GM18498 (cell line): ENCODE data around the gene PREX1.

Experiments
- ATAC-seq: cut with Tn5 transposase; IDR thresholded peaks from one replicate; pipeline ENCODE4 v1.9.1; 2021; ENCODE audit warnings: mild to moderate bottlenecking, moderate library complexity; ENCODE audit not compliant: unreplicated experiment

Gene PREX1

DNA sequence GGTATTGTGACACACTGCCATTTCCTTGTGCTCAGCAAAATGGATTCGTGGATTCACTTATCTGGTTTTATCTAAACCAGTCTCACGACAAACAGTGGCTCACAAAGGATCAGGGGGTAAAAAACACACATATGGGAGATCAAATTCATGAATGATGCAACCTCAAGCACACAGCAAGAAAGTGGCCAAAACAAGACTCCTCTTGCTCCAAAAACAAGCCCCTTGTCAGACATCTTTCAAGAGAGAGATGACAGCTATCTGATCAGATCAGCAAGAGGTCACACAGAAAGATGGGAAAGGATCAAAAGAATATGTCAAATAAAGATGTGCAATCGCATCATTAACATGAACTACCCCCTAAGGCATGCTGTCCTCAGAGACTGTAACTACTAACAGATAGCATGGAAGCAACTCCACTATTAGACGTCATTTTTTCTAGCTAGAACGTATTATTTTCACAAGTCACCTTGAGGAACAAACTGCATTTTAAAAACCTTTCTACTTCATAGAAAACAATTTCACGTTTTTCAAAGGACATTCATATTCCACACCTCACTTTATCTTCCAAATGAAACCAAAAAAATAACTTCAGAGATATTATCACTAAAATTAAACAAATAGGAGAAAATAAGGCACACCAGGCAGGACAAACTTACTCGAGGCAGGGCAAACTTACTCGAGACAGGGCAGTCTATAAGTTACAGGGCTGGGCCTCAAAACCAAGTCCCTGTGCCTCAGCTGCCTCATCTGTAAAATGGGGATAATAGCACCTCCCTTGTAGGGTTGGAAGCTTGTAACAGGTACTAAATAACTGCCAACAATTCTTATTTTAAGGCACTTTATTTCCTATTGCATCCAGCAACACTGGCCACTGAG, 122.3 kb downstream of the PREX1 start:
- ATAC-seq = no peak

DNA sequence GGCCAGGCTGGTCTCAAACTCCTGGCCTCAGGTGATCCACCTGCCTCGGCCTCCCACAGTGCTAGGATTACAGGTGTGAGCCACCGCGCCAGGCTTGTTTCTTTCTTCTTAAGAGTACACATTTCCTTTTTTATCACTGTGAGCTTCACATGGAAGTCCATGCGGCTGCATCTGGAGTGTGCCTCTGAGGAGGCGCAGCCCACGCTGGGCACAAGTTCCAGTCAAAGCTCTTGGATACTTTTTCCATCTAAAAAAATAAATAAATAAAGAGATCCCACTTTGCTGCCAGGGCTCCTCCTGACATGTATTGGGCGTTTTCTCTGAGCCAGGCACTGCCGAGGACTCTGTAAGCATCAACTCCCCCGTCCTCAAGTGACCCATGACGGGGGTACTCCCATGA, 123.0 kb downstream of the PREX1 start:
- no peak for ATAC-seq

DNA sequence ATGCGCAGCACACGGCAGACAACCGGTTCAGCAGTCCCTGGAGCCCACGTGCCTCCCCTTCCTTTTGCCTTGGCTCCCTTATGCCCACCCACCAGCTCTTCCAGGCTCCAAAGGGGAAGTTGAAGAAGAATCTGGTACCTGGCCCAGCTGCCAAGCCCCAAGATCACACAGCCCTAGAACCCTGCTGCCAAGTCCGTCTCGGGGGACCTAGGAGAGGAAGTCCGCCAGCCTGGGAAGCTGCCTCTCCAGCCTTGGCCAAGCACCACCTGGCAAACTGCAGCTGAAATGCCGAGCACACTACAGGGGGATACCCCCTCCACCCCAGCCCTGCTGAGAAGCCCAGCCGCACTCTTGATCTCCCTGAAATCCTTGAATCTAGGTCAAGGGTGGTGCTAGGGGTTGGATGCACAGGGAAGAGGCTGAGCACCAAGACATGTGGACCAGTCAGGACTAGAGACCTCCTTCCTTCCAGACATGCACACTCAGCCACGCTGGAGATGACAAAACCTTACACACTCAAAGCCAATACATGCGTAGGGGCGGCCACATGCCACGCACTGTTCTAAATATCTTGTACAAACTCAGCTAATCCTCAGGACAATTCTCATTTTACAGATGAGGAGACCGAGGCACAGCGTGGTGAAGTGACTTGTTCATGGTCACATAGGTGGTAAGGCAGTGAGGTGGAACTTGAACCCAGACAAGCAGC, 124.1 kb downstream of the PREX1 start:
- no peak for ATAC-seq

DNA sequence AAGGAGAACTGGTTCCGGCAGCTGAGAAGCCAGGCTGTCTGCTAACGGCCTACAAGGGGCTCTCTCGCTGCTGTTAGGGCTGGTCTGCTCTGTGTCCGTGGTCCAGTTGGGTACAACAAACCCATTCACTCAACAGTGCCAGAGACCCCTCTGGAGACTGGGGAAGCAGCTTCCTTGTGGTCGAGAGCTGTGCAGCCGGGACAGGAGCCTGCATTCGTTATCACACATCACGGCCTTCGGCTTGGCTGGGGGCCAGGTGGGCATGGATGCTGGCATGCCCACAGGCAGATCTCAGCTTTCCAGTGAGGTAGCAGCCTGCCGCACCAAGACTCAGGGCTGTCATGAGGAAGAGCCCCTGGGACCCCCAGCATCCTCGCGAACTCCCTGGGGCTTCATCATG, 124.7 kb downstream of the PREX1 start:
- no peak for ATAC-seq

DNA sequence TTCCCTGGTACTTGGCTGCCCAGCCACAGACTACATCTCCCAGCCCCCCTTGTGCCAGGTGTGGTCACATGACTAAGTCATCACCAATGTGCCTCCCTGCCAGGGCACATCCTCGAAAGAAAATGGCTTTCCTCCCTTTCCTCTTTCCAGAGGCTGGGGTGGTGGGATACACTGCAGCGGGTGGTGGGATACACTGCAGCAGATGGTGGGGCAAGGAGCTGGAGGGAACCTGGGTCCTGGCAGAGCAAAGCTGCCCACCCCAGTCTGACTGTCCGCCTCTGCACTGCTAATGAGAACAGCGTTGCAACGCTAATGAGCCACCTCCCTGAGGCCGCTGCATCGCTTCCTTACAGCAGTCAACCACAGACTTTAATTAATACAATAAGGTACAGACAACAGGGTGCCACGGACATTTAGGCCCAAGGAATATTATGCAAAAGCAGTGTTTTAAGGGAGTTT, 125.3 kb downstream of the PREX1 start:
- ATAC-seq = no peak

DNA sequence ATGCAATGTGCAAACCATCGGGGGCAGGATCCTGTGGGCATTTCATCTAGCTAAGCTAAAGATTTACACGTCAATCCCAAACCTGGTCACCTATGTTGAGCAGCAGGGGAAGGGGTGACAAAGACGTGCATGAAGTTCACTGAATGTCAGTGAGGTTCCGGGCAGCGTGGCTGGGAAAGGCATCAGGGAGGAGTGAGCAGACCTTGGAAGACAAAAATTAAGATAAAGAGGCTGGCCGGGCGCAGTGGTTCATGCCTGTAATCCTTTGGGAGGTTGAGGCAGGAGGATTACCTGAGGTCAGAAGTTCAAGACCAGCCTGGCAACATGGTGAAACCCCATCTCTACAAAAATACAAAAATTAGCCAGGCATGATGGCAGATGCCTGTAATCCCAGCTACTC, 126.1 kb downstream of the PREX1 start:
- no peak for ATAC-seq

DNA sequence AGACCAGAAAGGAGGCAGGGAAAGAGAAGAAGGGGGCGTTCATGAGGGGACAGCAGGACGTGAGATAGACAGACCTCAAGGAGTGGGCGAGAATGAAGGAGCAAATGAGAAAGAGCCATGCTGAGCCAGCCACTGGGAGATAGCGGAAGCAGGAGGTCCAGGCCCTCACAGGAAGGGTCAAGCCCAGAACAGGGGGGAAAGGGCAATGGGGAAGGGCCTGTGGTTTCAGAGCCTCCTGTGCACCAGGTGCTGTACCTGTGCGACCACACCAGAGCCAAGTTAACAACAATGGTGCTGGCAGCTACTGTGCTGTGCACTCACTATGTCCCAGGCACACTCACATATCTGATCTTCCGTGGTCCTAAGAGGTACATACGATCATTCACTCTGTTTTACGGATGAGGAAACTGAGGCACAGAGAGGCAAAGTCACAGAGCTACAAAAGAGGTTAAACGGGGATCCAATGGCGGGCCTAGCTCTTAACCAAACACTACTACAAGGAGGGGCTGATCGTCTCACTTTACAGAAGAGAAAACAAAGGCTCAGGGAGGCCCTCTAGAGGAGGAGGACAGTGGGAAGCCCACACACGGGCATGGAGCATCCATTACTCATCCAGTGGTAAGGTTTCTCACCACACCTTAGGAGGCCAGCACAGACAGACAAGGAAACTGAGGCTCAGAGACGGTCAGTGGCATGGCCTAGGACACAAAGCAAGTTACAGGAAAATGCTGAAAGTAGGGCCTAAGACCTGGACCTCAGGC, 129.1 kb downstream of the PREX1 start:
- no peak for ATAC-seq

DNA sequence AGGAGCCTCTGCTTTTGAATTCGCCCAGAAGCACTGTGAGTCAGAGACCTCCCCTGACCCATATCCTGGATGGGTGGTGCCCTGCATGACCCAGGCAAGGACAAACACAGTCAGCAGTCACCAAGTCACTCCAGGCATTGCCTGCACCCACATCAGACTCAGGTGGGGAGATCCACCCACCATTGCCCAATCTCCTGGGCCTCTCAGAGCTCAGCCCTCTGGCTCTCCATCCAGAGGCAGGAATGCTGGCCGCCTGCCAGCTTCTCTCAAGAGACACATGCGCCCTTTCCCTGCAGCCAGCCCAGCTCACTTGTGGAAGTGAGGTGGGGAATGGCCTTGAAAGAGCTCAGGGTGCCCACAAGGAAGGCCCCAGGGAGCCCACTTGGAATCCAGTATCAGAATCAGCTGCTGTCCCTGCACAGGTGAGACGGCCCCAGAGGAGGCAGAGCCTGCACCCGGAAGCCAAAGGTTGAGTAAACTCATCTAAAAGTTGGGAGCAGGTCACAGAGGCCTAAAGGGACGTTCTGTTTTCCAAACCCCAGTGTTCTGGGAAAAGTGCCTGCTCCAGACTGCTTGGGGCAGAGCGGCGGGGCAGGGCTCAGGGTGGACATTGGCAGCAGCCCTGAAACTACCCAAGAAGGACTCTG, 129.8 kb downstream of the PREX1 start:
- no peak for ATAC-seq

DNA sequence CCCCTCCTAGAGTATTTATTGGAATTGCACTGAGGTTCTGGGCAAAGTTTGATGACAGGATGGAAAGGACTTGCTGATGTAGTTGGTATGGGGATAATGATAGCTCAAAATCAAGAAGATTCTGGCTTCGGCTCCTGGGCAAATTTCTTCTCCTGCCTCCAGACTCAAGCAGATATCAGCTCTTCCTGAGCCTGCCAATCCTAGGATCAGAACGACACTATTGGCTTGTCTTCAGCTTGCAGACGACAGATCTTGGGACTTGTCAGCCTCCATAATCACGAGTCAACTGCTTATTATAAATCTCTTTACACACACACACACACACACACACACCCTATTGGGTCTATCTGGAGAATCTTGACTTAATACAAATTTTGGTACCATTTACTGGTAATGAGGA, 131.1 kb downstream of the PREX1 start:
- ATAC-seq = no peak

DNA sequence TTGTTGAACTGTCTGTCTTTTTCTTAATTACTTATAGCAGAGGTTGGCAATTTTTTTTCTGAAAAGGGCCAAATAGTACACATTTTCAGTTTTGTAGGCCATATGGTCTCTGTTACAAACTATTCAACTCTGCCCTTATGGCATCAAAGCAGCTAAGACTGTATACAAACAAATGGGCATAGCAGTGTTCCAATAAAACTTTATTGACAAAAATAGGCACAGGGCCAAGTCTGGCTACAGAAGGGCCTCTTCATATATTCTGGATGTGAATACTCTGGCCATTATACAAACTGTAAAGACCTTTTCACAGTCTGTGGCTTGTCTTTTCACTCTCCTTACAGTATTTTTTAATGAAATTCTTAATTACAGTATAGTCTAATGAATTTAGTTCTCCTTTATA, 132.1 kb downstream of the PREX1 start:
- no peak for ATAC-seq

DNA sequence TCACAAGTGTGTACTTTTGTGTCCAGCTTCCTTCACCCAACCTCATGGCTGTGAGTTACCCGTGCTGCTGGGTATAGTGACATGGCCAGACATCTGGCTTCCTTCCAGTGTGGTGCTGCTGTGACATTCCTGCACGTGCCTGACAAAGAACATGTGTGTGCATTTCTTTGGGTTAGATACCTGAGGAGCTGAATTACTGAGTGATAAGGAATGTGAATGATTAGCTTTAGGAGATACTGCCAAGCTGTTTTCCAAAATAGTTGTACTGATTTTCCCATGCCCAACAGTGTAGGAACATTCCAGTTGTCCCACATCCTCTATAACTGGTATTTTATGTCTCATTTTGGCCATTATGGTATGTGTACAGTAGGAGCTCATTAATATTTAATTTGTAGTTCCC, 132.5 kb downstream of the PREX1 start:
- ATAC-seq = no peak

DNA sequence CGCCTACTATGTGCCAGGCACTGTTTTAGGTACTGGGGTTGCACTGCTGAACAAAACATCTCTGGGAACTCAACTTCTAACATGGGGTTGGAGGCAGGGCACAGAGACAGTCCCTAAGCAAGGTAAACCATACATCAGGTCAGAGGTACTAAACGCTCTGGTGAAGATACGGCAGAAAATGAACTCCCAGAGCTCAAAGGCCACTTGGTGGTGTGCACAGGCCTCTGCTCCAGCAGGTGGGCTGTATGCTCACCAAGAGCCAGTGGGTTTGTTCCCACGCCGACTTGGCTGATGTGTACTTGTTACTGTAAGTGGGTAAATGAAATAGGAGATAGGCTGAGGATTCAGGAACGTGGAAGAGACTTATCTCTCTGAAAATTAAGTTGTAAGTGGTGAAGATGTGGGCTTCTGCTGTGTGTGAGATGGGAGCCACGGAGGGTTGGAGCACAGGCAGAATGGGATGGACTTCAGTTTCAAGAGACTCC, 133.4 kb downstream of the PREX1 start:
- ATAC-seq = no peak

DNA sequence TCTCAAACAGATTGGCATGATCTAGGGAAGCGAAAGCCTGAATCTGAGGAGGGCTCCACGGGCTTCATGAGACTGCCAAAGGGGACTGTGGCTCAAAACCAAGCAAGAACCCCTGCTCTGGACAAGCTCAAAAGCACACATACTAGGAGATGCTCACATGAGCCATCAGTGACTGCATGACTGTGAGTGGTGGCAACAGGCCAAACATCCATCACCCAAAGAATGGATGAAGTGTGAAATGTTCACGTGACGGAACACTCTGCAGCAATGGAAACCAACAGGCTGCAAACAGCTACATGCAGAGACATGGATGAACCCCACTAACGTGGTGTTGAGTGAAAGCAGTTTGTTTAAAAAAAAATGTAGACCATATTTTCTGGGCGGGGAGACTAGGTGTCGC, 136.3 kb downstream of the PREX1 start:
- ATAC-seq = no peak

DNA sequence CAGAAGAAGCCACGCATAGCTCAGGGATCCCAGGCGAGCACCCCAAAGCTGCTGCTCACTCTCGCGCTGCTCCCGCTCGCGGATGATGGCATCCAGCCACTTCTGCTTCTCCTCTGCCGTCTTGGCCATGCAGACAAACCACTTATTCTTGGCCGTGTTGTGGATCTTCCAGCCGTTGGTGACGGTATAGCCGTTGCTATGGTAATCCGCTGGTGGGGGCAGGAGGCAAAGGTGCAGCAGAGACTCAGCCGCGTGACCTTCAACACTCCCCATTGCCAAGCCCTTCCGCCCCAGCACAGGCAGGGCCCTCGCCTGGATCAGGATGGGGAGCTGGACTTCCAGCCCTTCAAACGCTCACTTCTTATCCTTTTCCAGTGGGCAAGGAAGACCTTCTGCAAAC, 136.9 kb downstream of the PREX1 start:
- ATAC-seq = no peak

DNA sequence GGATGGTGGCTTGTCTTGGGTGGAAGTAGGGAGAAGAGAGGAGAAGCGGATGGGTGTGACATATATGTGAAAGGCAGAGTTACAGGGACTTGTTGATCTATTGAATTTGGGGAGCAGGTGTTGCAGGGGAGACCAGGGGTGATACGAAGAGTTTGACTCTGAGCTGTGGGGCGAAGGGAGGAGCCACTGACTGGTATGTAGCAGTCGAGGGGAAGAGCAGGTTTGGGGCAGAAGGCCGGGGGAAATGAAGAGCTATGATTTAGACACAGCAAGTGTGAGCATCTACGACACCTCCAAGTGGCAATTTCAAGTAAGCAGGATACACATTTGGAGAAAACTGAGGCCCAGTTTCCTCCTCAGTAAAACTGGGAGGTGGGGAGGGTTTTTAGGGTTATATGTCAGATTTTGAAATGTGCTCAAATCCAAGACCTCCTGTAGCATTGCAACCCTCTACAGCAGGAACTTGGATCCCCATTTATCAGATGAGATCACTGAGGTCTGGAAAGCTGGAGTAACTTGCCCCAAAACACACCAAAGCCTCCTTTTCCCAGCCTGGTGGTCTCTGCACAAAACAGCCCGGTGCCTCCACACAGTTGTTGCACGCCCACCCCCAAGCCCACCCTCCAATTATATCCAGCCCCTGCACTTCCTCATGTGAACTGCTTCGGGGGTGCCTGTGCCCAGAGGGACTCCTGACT, 137.8 kb downstream of the PREX1 start:
- no peak for ATAC-seq

DNA sequence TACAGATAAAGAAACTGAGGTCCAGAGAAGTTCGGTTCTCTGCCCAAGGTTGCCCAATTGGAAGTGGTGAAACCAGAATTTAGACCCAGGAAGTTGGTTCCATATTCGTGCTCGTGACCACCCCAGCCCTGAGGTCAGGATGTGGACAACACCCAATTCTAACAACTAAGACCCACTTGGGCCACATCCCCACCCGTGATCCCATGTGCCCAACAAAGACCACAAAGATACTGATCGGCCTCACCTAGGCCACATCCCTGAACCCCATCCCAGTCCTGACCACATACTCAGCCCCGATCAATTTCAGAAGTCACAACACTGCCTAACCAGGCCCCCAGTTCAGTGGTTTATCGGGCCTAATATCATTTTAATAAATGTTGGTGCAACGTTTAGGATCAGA, 138.4 kb downstream of the PREX1 start:
- no peak for ATAC-seq

DNA sequence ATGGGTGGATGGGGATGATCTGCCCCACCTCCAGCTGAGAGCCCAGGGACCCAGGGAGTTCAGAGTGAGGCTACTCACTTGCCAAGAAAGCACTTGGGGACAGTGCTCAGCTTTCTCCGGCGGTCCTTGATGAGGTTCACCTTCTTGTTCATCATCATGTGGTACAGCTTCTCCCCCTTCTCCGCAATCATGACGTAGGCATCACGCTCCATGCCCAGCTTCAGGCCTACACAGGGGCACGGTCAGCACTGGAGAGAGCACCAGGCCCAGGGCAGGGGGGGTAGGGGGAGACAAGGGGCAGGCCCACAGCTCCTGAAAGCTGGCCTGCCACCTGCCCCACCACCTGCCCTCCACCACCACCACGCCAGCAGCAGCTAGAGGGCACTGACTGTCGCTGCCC, 139.2 kb downstream of the PREX1 start:
- ATAC-seq = no peak

DNA sequence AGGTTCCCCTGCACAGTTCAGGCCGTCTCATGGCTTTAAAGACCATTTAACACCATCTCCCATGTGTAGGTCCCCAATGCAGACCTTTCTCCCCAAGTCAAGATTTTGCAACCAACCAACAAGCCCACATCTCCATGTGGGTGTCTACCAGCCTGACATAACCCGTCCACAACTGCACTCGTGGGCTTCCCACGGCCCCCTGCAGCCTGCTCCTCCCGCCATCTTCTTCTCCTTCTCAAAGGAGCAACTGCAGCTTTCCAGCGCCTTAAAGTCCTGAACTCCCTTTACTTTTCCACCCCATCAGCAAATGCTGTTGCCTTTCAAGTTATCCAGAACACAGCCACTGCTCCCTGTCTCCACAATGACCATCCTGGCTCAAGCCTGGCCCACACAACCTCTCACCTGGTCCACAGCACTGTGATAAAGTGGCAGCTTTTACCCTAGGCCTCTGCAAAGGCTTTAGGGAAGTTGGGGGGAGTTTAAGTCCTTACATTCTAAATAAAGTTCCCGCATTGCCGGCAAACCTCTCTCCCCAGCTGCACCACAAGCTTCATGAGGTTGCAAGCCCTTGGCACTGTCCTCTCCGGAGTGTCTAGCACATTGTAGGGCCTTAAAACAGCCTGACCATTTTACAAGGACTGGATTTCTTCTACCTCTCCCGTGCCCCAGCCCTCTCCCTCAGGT, 140.5 kb downstream of the PREX1 start:
- no peak for ATAC-seq

DNA sequence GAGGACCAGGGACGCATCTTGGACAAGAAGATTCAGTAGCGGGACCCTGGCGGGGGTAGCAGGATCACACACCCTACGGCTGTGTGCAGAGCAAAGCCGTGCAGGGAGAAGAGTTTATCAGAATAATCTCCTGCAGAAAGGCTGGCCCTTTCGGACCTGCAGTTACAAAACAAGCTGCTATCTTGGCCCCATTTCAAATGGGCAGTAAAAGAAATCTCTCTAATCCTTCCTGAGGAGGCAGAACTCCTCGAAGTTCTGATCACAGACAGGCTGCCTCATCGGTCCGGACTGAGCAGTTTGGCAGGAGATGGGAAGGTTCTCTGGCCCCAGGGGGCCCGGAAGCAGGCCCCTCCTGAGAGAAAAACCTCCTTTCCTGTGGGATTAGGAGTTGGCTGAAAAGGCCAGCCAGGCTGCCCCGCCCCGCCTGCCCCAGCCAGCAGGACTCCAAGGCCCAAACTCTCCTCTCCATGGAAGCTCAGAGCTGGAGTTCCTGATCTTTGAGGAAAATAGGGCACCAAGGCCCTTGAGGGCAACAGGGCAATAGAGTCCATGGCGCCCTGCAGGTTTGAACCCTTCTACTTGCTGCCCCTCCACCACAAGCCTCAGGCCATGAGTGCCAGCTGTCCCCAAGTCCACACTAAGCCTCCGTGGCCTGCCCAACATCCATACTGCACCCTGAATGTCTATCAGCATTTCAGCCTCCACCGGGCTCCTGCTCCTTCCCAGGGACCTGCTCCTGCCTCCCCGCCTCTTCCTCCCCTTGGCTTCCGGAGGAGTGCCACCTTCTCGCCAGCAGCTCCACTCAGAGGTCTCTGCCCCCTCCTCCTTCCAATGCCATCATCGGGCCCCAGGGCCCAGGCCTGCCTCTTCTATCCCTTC, 141.3 kb downstream of the PREX1 start:
- ATAC-seq = no peak
